Stimulated activated CD4-positive, alpha-beta T cell treated with anti-CD3 and anti-CD28 coated beads, Interleukin-15, amount 100 ng/mL, for 24 hours (primary cell): ENCODE measurements around the gene KCNJ5.

Experiments used
- DNase-seq: peaks from one replicate; pipeline ENCODE4 v3.0.0-alpha.2; 2020

The KCNJ5 gene

GRCh38 chr11:128897826-128898225 lies 6.7 kb downstream of the KCNJ5 start:
- no peak for DNase-seq

GRCh38 chr11:128898580-128899344 lies 7.6 kb downstream of the KCNJ5 start:
- DNase-seq = no peak

- no peak for DNase-seq
These were observed 9.3 kb downstream of the KCNJ5 start for GRCh38 chr11:128900468-128900867.

DNA sequence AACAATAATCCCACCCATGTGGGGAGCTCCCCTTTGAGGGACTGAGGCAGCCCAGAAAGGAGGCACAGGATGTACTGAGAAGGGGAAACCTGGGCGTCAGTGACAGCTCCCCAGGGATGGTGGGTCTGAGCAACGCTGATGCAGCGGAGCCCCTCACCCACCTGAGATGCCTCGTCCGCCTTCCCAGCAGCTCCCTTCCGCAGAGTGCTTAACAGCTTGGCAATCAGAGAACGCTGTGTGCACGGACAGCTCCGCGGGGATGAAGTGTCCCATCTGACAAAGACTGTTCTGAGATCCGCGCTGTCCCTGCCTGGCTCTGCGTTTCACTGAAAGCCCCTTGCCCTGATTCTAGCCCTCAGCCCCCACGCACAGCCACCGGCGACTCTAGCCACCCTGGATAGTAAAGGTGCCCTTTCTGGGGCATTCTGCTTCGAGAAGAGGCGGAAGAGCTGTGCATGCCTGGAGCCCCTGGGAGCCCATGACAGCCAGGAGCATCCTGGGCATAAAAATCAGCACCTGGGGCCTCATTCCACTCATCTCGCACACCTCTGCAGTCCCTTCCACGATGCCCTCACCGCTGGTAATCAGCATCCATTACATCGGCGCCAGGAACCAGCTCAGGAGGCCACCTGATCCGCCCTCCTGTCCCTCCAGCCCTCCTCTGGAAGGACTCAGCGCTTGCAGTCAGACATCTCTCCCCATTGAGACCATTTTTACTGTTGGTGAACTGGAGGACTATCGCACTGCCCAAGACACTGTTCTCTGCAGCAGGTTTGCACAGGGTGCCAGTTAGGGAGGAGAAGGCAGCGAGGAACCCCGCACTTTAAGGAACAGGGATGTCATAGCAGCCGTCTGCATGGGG lies 10.7 kb downstream of the KCNJ5 start:
- no peak for DNase-seq

- DNase-seq = no peak
These were observed 11.4 kb downstream of the KCNJ5 start for GRCh38 chr11:128902515-128903066.

DNA sequence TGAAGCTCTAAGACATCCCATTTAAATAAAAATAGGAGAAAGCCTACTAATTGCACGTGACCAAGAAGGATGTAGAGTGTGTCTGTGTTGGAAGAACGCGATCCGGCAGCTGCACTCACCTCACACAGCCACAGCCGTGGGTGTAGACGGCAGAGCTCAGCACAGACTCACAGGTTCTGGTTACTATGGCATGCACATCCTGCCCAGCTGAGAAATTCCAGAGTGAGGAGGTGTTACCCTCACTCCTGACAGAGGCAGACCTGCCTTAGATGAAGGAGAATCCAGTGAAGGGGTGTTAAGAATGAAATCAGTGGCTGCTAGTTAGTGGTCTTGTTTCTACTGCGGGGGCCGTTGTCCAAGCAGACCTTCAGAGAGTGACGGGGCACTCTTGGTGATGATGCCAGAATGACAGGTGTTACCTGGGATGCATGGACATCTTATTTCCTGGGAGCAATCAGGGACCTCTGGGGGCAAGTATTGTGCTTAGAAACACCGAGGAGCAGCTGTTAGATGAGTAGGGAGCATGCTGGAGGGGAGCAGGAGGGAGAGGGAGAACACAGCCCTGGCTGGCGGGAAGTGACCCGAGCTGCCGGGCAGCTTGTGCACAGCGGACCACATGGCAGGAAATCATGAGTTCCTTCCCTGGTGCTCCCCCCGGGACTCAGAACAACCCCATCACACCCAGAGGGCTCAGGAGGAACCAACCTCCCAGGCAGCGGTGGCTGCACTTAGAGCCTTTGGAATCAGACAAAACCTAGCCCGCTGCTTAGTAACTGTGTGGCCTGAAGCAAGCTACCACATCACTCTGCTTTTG lies 12.3 kb downstream of the KCNJ5 start:
- no peak for DNase-seq

- no peak for DNase-seq
These were observed 13.1 kb downstream of the KCNJ5 start for GRCh38 chr11:128904303-128904655.

- no peak for DNase-seq
These were observed 13.6 kb downstream of the KCNJ5 start for GRCh38 chr11:128904656-128905344.

GRCh38 chr11:128905345-128906184 lies 14.4 kb downstream of the KCNJ5 start:
- DNase-seq = peak; percentile 59

- DNase-seq = no peak
These were observed 15.3 kb downstream of the KCNJ5 start for GRCh38 chr11:128906185-128907050.

- no peak for DNase-seq
These were observed 16.4 kb downstream of the KCNJ5 start for GRCh38 chr11:128907585-128907984.

GRCh38 chr11:128908391-128909246 lies 17.5 kb downstream of the KCNJ5 start:
- peak; percentile 18 for DNase-seq

GRCh38 chr11:128909438-128910125 lies 18.4 kb downstream of the KCNJ5 start:
- no peak for DNase-seq

DNA sequence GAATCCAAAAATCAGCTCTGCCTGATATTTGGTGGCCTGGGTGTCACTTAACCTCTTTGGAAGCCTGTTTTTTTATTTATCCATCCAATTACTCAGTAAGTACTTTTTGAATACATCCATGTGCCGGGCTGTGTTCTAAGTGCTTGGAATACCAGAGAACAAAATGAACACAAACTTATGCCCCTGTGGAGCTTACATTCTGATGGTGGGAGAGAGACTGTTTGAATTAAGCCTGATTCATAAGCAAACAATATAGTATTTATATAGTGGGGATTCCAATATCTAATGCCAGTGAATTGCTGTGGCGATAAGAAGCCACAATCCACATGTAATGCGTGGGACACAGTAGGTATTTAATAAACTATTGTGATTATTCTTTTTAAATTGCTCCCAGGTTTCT lies 19.4 kb downstream of the KCNJ5 start:
- no peak for DNase-seq

DNA sequence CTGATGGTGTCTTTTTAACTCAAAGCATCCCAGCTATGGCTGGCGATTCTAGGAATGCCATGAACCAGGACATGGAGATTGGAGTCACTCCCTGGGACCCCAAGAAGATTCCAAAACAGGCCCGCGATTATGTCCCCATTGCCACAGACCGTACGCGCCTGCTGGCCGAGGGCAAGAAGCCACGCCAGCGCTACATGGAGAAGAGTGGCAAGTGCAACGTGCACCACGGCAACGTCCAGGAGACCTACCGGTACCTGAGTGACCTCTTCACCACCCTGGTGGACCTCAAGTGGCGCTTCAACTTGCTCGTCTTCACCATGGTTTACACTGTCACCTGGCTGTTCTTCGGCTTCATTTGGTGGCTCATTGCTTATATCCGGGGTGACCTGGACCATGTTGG lies 20.1 kb downstream of the KCNJ5 start:
- no peak for DNase-seq

DNA sequence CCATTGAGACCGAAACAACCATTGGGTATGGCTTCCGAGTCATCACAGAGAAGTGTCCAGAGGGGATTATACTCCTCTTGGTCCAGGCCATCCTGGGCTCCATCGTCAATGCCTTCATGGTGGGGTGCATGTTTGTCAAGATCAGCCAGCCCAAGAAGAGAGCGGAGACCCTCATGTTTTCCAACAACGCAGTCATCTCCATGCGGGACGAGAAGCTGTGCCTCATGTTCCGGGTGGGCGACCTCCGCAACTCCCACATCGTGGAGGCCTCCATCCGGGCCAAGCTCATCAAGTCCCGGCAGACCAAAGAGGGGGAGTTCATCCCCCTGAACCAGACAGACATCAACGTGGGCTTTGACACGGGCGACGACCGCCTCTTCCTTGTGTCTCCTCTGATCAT lies 20.5 kb downstream of the KCNJ5 start:
- no peak for DNase-seq

DNA sequence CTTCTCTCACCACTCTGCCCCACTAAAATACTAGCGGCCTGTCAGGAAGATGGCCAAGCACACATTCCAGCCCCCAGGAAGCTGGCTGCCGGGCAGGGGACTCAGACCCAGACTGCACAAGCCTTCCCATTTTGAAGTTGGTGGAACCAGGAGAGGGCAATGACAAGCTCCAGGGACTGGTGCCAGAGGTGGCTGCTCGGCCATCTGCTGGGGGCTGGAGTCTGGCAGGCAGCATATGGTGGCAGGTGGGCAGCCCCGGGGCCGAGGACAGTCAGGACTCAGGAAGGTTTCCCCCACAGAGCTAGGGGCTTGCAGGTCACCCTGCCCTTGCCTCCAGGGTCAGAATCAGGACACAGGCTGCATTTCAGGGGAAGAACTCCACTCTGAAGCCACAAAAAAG lies 22.6 kb downstream of the KCNJ5 start:
- DNase-seq = no peak

GRCh38 chr11:128914216-128915148 lies 23.3 kb downstream of the KCNJ5 start:
- DNase-seq = no peak
